Uterus (tissue), 2 donors: ENCODE results near the gene DENND1A.

Experiments
- POLR2A ChIP-seq, 2 donors: fragments of 450-650 bp; IDR thresholded peaks; one replicate each; pipeline ENCODE4 v1.6.1; 2016; ENCODE audit warnings: antibody characterized with exemption in 2 of 2, mild to moderate bottlenecking in 1 of 2, moderate library complexity in 1 of 2
- TF ChIP-seq, protein P1 (sequence below), 4 experiments: fragments of 200-600 bp in 2 of 4; fragments of 450-650 bp in 2 of 4; sonication (generic) in 2 of 4; IDR thresholded peaks; one replicate each; pipeline ENCODE4 v1.5.1; 2016 to 2019; ENCODE audit warnings: antibody characterized with exemption in 4 of 4, mild to moderate bottlenecking in 2 of 4, moderate library complexity in 1 of 4

DNA sequence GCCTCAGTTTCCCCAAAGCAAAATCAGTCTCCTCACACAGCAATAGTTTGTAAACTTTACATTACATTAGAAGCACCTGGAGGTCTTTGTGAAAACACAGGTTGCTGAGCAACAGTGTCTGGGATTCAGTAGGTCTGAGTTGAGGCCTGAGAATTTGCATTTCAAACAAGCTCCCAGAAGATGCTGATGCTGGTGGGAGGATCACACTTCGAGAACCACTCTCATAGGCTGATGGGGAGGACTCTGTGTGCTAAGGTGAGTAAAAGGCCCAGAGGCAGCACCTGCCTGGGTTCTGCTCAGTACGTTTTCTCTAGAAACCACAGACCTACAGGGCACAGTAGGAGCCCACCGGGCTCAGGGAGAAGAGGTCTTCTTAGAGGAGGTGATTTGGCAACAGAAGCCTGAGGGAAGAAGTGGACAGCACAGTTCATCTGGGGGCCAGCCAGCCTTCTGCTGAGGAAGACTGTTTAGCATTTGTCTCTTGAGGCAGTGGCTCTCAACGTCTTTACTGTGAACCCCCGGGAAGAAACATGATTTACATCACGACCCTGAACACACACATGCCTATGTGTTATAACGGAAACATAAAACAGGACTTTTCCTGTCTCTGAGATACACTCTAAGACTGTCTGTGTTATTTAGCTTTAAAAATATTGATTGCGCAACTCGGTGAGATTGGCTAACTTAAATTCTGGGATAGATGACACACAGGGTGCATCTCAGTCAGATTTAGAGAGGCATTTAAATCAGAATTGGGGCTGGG lies 24.8 kb upstream of the DENND1A start:
- TF ChIP-seq, protein P1, sequence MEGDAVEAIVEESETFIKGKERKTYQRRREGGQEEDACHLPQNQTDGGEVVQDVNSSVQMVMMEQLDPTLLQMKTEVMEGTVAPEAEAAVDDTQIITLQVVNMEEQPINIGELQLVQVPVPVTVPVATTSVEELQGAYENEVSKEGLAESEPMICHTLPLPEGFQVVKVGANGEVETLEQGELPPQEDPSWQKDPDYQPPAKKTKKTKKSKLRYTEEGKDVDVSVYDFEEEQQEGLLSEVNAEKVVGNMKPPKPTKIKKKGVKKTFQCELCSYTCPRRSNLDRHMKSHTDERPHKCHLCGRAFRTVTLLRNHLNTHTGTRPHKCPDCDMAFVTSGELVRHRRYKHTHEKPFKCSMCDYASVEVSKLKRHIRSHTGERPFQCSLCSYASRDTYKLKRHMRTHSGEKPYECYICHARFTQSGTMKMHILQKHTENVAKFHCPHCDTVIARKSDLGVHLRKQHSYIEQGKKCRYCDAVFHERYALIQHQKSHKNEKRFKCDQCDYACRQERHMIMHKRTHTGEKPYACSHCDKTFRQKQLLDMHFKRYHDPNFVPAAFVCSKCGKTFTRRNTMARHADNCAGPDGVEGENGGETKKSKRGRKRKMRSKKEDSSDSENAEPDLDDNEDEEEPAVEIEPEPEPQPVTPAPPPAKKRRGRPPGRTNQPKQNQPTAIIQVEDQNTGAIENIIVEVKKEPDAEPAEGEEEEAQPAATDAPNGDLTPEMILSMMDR (IDR thresholded peaks at IDR 0.05): no peak
- TF ChIP-seq POLR2A (IDR thresholded peaks at IDR 0.05): no peak
